Liver (tissue), 2 donors: ENCODE results near the gene EXOC7.

ENCODE experiments used
- FOXA1 ChIP-seq: IDR thresholded peaks from 2 replicates; pipeline ENCODE4 v1.6.1; 2016; ENCODE audit warnings: antibody characterized with exemption
- TF ChIP-seq, protein P1 (sequence below): fragments of 150-350 bp; IDR thresholded peaks from 2 replicates; pipeline ENCODE4 v1.5.1; 2017; ENCODE audit warnings: improper control_type of control experiment, low read depth, low read length; ENCODE audit not compliant: missing input control
- TF ChIP-seq, protein P2 (sequence below): IDR thresholded peaks from 2 replicates; pipeline ENCODE4 v1.6.1; 2016; ENCODE audit warnings: antibody characterized with exemption, mild to moderate bottlenecking
- TF ChIP-seq, protein P3 (sequence below): IDR thresholded peaks from 2 replicates; pipeline ENCODE4 v1.6.1; 2016; ENCODE audit warnings: antibody characterized with exemption
- donor health status: healthy.

DNA sequence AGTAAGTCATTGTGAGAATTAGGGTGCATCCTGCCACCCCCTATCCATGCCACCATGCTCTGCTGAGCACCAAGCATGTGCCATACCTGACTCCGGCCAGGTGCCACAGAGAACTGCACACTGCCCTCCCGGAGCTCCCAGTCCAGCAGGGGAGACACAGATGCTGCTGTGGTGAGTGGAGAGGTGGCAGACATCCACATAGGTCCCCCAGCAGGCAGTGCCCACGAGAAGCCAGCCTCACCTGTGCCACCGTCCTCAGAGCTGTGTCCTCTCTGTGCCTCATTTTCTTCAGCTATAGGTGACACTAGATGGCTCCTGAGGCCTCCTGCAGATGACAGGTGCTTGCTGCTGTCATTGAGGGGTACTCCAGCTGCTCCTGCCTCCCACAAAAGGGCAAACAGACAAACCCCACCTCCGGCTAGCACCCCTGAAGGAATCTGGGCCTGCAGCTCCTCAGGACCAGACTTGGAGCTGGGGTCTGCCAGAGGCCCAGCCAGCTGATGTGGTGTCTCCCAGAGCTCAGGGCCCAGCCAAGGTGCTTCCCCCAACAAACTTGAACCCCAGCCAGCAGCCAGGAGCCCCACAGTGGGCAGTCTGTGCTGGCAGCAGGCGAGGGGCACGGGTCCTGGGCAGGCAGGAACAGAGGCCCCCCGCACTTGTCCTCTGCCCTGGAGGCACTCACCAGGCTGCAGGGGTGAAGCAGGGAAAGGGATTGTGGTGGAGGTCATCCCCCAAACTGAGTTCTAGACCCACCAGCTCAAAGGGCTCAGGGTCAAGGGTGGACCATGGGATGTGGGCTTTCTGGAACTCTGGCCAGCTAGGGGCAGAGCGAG lies 20.4 kb upstream of the EXOC7 start:
- TF ChIP-seq, protein P1, sequence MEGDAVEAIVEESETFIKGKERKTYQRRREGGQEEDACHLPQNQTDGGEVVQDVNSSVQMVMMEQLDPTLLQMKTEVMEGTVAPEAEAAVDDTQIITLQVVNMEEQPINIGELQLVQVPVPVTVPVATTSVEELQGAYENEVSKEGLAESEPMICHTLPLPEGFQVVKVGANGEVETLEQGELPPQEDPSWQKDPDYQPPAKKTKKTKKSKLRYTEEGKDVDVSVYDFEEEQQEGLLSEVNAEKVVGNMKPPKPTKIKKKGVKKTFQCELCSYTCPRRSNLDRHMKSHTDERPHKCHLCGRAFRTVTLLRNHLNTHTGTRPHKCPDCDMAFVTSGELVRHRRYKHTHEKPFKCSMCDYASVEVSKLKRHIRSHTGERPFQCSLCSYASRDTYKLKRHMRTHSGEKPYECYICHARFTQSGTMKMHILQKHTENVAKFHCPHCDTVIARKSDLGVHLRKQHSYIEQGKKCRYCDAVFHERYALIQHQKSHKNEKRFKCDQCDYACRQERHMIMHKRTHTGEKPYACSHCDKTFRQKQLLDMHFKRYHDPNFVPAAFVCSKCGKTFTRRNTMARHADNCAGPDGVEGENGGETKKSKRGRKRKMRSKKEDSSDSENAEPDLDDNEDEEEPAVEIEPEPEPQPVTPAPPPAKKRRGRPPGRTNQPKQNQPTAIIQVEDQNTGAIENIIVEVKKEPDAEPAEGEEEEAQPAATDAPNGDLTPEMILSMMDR, result no peak
- TF ChIP-seq, protein P2, sequence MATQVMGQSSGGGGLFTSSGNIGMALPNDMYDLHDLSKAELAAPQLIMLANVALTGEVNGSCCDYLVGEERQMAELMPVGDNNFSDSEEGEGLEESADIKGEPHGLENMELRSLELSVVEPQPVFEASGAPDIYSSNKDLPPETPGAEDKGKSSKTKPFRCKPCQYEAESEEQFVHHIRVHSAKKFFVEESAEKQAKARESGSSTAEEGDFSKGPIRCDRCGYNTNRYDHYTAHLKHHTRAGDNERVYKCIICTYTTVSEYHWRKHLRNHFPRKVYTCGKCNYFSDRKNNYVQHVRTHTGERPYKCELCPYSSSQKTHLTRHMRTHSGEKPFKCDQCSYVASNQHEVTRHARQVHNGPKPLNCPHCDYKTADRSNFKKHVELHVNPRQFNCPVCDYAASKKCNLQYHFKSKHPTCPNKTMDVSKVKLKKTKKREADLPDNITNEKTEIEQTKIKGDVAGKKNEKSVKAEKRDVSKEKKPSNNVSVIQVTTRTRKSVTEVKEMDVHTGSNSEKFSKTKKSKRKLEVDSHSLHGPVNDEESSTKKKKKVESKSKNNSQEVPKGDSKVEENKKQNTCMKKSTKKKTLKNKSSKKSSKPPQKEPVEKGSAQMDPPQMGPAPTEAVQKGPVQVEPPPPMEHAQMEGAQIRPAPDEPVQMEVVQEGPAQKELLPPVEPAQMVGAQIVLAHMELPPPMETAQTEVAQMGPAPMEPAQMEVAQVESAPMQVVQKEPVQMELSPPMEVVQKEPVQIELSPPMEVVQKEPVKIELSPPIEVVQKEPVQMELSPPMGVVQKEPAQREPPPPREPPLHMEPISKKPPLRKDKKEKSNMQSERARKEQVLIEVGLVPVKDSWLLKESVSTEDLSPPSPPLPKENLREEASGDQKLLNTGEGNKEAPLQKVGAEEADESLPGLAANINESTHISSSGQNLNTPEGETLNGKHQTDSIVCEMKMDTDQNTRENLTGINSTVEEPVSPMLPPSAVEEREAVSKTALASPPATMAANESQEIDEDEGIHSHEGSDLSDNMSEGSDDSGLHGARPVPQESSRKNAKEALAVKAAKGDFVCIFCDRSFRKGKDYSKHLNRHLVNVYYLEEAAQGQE, result no peak
- TF ChIP-seq, protein P3, sequence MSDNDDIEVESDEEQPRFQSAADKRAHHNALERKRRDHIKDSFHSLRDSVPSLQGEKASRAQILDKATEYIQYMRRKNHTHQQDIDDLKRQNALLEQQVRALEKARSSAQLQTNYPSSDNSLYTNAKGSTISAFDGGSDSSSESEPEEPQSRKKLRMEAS, result no peak
- no peak for TF ChIP-seq FOXA1
